HL-60 (cell line): ENCODE data around the gene AVEN.
"Not testable (repeated sequence)": the region's sequence is repeated elsewhere in the genome, so short reads cannot be mapped to it uniquely, and the experiment has no call there.

ENCODE experiments used
- DNase-seq, 2 experiments: peaks; one replicate each; pipeline ENCODE4 v3.0.0-alpha.2; 2010 to 2020; ENCODE audit warnings: low read depth in 1 of 2, low spot score in 1 of 2
- H3K27ac ChIP-seq: fragments of 250-450 bp; sonication (Bioruptor Pico); replicated peaks from 2 replicates; pipeline ENCODE4 v1.5.1; 2020; ENCODE audit warnings: mild to moderate bottlenecking, moderate library complexity
- H3K27me3 ChIP-seq: fragments of 250-450 bp; sonication (Bioruptor Pico); 2 replicates; pipeline ENCODE4 v1.5.1; 2021; ENCODE audit warnings: mild to moderate bottlenecking, moderate library complexity; ENCODE audit not compliant: insufficient read depth, poor library complexity, severe bottlenecking
- H3K4me3 ChIP-seq: replicated peaks from 2 replicates; pipeline ENCODE4 v1.5.1; 2011; ENCODE audit warnings: mild to moderate bottlenecking, control low read depth, low read length; ENCODE audit not compliant: insufficient read depth
- CTCF ChIP-seq: IDR thresholded peaks from one replicate; pipeline ENCODE4 v1.5.1; 2011; ENCODE audit warnings: low read length, control low read depth, inconsistent platforms; ENCODE audit not compliant: insufficient read depth
- GABPA ChIP-seq: IDR thresholded peaks from 2 replicates; pipeline ENCODE4 v1.6.1; 2012; ENCODE audit warnings: low read depth
- POLR2AphosphoS5 ChIP-seq: IDR thresholded peaks from 2 replicates; pipeline ENCODE4 v1.6.1; 2012; ENCODE audit warnings: low read depth
- SPI1 ChIP-seq: IDR thresholded peaks from 2 replicates; pipeline ENCODE4 v1.6.1; 2012; ENCODE audit warnings: low read depth, mild to moderate bottlenecking, borderline replicate concordance
- TF ChIP-seq, protein P1 (sequence below): IDR thresholded peaks from 2 replicates; pipeline ENCODE4 v1.6.1; 2012; ENCODE audit warnings: low read depth; ENCODE audit not compliant: insufficient replicate concordance

The AVEN gene

DNA sequence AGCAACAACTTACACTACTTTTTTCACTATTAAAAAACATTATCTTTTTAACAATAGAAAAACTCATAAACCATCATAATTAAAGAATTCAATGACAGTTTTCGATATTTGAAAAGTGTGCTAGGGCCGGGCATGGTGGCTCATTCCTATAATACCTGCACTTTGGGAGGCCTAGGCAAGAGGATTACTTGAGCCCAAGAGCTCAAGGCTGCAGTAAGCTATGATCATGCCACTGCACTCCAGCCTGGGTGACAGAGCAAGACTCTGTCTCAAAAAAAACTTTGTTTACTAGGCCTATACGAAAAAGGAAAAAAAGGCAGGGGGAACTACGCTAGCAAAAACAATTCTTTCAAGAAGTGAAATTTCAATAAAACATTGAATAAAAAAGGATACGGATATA lies 28.1 kb downstream of the AVEN start:
- TF ChIP-seq CTCF = no peak
- Histone ChIP-seq H3K27me3 (no peaks in the 10 kb centered on the region), H3K4me3 (no peak overlapping the region), H3K27ac (no peak overlapping the region)
- DNase-seq = no peak

DNA sequence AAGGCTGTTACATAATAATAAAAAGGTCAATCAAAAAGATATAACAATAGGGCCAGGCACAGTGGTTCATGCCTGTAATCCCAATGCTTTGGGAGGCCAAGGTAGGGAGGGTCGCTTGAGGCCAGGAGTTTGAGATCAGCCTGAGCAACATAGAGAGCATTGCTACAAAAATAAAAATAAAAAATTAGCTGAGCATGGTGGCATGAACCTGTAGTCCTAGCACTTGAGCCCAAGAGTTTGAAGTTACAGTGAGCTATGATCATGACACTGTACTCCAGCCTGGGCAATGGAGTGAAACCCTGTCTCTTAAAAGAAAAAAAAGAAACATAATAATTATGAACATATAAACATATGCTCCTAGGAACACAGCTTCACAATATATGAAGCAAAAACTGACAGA lies 29.3 kb downstream of the AVEN start:
- no peak for DNase-seq
- no peaks in the 10 kb centered on the region for H3K27me3 ChIP-seq
- H3K27ac ChIP-seq = no peak overlapping the region
- TF ChIP-seq SPI1 (no peak), CTCF (no peak), GABPA (no peak), POLR2AphosphoS5 (no peak)
- TF ChIP-seq, protein P1, sequence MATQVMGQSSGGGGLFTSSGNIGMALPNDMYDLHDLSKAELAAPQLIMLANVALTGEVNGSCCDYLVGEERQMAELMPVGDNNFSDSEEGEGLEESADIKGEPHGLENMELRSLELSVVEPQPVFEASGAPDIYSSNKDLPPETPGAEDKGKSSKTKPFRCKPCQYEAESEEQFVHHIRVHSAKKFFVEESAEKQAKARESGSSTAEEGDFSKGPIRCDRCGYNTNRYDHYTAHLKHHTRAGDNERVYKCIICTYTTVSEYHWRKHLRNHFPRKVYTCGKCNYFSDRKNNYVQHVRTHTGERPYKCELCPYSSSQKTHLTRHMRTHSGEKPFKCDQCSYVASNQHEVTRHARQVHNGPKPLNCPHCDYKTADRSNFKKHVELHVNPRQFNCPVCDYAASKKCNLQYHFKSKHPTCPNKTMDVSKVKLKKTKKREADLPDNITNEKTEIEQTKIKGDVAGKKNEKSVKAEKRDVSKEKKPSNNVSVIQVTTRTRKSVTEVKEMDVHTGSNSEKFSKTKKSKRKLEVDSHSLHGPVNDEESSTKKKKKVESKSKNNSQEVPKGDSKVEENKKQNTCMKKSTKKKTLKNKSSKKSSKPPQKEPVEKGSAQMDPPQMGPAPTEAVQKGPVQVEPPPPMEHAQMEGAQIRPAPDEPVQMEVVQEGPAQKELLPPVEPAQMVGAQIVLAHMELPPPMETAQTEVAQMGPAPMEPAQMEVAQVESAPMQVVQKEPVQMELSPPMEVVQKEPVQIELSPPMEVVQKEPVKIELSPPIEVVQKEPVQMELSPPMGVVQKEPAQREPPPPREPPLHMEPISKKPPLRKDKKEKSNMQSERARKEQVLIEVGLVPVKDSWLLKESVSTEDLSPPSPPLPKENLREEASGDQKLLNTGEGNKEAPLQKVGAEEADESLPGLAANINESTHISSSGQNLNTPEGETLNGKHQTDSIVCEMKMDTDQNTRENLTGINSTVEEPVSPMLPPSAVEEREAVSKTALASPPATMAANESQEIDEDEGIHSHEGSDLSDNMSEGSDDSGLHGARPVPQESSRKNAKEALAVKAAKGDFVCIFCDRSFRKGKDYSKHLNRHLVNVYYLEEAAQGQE = no peak
- no peak overlapping the region for H3K4me3 ChIP-seq

- Histone ChIP-seq H3K4me3 (no peak overlapping the region), H3K27me3 (no peaks in the 10 kb centered on the region), H3K27ac (no peak overlapping the region)
- no peak for DNase-seq
- TF ChIP-seq CTCF (no peak), POLR2AphosphoS5 (no peak), SPI1 (no peak), GABPA (no peak)
- TF ChIP-seq, protein P1 = no peak
These were observed 32.6 kb downstream of the AVEN start for GRCh38 chr15:34006381-34006780.

- H3K4me3 ChIP-seq = no peak overlapping the region
- TF ChIP-seq SPI1 = no peak
- TF ChIP-seq POLR2AphosphoS5 = no peak
- no peak for TF ChIP-seq GABPA
- TF ChIP-seq CTCF = no peak
- TF ChIP-seq, protein P1 = no peak
- no peak for DNase-seq
- H3K27me3 ChIP-seq = no peaks in the 10 kb centered on the region
- H3K27ac ChIP-seq = no peak overlapping the region
These were observed 37.5 kb downstream of the AVEN start for GRCh38 chr15:34001536-34001935.

DNA sequence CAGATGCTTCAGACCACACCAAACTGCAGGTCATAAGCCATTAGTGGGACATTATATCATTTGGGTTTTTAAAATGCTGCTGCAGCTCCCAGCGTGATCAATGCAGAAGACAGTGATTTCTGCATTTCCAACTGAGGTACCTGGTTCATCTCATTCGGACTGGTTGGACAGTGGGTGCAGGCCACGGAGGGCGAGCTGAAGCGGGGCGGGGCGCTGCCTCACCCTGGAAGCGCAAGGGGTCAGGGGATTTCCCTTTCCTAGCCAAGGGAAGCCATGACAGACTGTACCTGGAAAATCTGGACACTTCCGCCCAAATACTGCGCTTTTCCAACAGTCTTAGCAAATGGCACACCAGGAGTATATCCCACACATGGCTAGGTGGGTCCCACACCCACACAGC lies 43.3 kb downstream of the AVEN start:
- not testable (repeated sequence) for DNase-seq, H3K27ac ChIP-seq, H3K27me3 ChIP-seq, H3K4me3 ChIP-seq
